Body of pancreas (tissue), 4 donors: ENCODE measurements around the gene HOXC12. TPM values are rescaled to one million over a fixed set of nuclear protein-coding genes. Genes with fewer than 3 reads are reported as not detected.

Experiments used
- ATAC-seq: fragments of 150-250 bp; one replicate; pipeline ENCODE4 v1.9.1; 2016
- DNase-seq, 4 donors: peaks; one replicate each; pipeline ENCODE4 v3.0.0-alpha.2; 2019
- H3K27ac ChIP-seq, 4 donors: fragments of 200-600 bp; sonication (generic); 1 replicate in 3 of 4; 2 replicates in 1 of 4; pipeline versions ENCODE4 v1.5.1 to v1.6.1; 2016 to 2019; ENCODE audit warnings: mild to moderate bottlenecking in 1 of 4, mixed read lengths in 1 of 4, moderate library complexity in 1 of 4
- H3K27me3 ChIP-seq, 2 donors: fragments of 200-600 bp; sonication (generic); one replicate each; pipeline ENCODE4 v1.6.0; 2016; ENCODE audit warnings: mild to moderate bottlenecking in 1 of 2
- H3K36me3 ChIP-seq, 2 donors: fragments of 200-600 bp; sonication (generic); replicated peaks in 1 of 2; 2 replicates each; pipeline ENCODE4 v1.5.1; 2016; ENCODE audit warnings: low read depth in 2 of 2; ENCODE audit not compliant: insufficient read depth in 1 of 2
- H3K4me1 ChIP-seq: fragments of 200-600 bp; sonication (generic); one replicate; pipeline ENCODE4 v1.6.0; 2016
- H3K4me3 ChIP-seq, 2 donors: fragments of 200-600 bp; sonication (generic); 1 replicate in 1 of 2; 2 replicates in 1 of 2; pipeline ENCODE4 v1.5.1; 2016 to 2019
- H3K9me3 ChIP-seq, 3 donors: fragments of 200-600 bp; sonication (generic); 1 replicate in 2 of 3; 2 replicates in 1 of 3; pipeline ENCODE4 v1.5.1; 2016
- CTCF ChIP-seq, 7 experiments: fragments of 450-650 bp in 4 of 7; fragments of 200-600 bp in 3 of 7; sonication (generic) in 3 of 7; IDR thresholded peaks; one replicate each; pipeline ENCODE4 v1.5.1; 2016 to 2019; ENCODE audit warnings: antibody characterized with exemption in 7 of 7
- POLR2A ChIP-seq, 3 donors: fragments of 450-650 bp; IDR thresholded peaks; one replicate each; pipeline ENCODE4 v1.6.1; 2016; ENCODE audit warnings: antibody characterized with exemption in 3 of 3, mild to moderate bottlenecking in 2 of 3
- WGBS, 2 donors: methylation state at CpG; one replicate each; pipeline ENCODE4 v1.1.5; 2017; 5-methylcytosine and 5-hydroxymethylcytosine counted together
- intact Hi-C: fragments of 100-400 bp; cut with DNase I; formaldehyde crosslinking; loops from one replicate; pipeline ENCODE4 v1.15.1; 2023
- total RNA-seq, 2 donors: library from RNA; depleted of rRNA; stranded (reverse); fragments of >200 nt; gene quantifications; one replicate each; pipeline ENCODE4 v1.1.0, GENCODE V29; 2016

HOXC12 gene
- total RNA-seq, 2 donors from 2014 or later, result not detected

GRCh38 chr12:54004063-54004840 lies 49.5 kb downstream of the HOXC12 start:
- peaks cover 6 to 70% of the 10 kb centered on the region in 2 donors for H3K27me3 ChIP-seq
- intact Hi-C loops, result loop anchor here (5.0 kb wide), 1 partner anchor 198 kb away; no protein-coding TSS in a partner anchor
- H3K4me1 ChIP-seq, result peaks cover 26% of the 10 kb centered on the region
- no peaks in the 10 kb centered on the region for H3K9me3 ChIP-seq
- H3K36me3 ChIP-seq, result no peaks in the 10 kb centered on the region
- no peak overlapping the region for H3K4me3 ChIP-seq
- no peak for DNase-seq
- ATAC-seq, result no peak
- no peak overlapping the region for H3K27ac ChIP-seq
- 14 to 18% methylated on average over 20 of the region's 20 CpGs for WGBS, 2 donors
- TF ChIP-seq POLR2A (IDR thresholded peaks at IDR 0.05), result no peak
- no peak for TF ChIP-seq CTCF (IDR thresholded peaks at IDR 0.05)

DNA sequence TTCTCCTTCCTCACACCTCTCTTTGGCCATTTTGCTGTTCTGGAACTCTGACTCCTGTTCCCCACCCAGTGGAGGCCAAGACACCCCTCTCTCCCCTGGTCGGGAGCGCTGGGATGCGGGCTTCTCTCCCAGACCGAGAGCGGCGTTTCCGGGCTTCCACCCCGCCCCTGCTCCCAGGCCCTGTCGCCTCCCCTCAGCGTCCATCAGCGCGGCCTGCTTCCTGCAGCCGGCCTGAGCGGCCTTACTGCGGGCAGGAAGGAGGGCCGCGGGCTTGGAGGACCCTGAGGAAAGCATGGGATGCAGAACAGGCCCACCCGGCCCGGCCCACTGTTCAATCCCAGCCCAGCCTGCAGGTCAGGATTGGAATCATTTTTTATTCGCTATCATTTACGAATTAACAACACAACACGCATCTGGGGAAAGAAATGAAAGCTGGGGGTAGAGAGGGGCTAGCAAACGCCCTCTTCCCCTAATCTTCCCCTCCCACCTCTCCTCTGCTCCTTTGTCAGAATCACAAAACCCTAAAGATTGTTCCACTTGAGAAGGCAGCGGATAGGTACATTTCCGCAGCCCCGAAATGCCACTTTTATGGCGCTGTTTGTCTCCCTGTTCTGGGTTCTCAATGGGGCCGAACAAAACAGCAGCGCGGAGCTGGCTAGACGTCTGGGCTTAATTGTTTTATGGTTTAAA lies 50.3 kb downstream of the HOXC12 start:
- Histone ChIP-seq H3K36me3 (no peaks in the 10 kb centered on the region), H3K4me1 (peaks cover 25% of the 10 kb centered on the region), H3K27me3 (peaks cover 6 to 73% of the 10 kb centered on the region in 2 donors), H3K4me3 (no peak overlapping the region), H3K9me3 (no peaks in the 10 kb centered on the region), H3K27ac (no peak overlapping the region)
- WGBS, 2 donors, result 10 to 15% methylated on average over 29 to 31 of the region's 31 CpGs
- ATAC-seq (no peak), DNase-seq (no peak)
- intact Hi-C loops, result loop anchor here (5.0 kb wide), 1 partner anchor 197 kb away; no protein-coding TSS in a partner anchor
- TF ChIP-seq POLR2A (IDR thresholded peaks at IDR 0.05) (no peak), CTCF (IDR thresholded peaks at IDR 0.05) (no peak)

- no peaks in the 10 kb centered on the region for H3K9me3 ChIP-seq
- ATAC-seq (no peak), DNase-seq (no peak)
- no peak overlapping the region for H3K27ac ChIP-seq
- intact Hi-C loops, result no loop called here
- no peaks in the 10 kb centered on the region for H3K36me3 ChIP-seq
- peaks cover 1 to 73% of the 10 kb centered on the region in 2 donors for H3K27me3 ChIP-seq
- H3K4me1 ChIP-seq, result peaks cover 20% of the 10 kb centered on the region
- WGBS, 2 donors, result 2 to 13% methylated on average over 20 to 26 of the region's 26 CpGs
- no peak overlapping the region for H3K4me3 ChIP-seq
- TF ChIP-seq POLR2A (IDR thresholded peaks at IDR 0.05) (no peak), CTCF (IDR thresholded peaks at IDR 0.05) (no peak)
Observed at GRCh38 chr12:54005531-54005852, 50.8 kb downstream of the HOXC12 start.

- Histone ChIP-seq H3K4me3 (no peak overlapping the region), H3K27ac (no peak overlapping the region), H3K4me1 (peaks cover 17% of the 10 kb centered on the region), H3K27me3 (peaks cover 0 to 72% of the 10 kb centered on the region in 2 donors), H3K36me3 (no peaks in the 10 kb centered on the region), H3K9me3 (no peaks in the 10 kb centered on the region)
- 3 to 4% methylated on average over 30 to 39 of the region's 39 CpGs for whole genome bisulfite sequencing, 2 donors
- DNase-seq, result peak; percentile 86 to 93 (median 90)
- no peak for TF ChIP-seq POLR2A (IDR thresholded peaks at IDR 0.05)
- TF ChIP-seq CTCF (IDR thresholded peaks at IDR 0.05), result peak; percentile 88 to 97 (median 95)
- intact Hi-C loops, result no loop called here
- peak; percentile 83 for ATAC-seq
Observed at GRCh38 chr12:54005853-54006558, 51.3 kb downstream of the HOXC12 start.
